ENCODE results near the gene RCL1. TPM values are rescaled to one million over a fixed set of nuclear protein-coding genes. Genes with fewer than 3 reads are reported as not detected.
A peak's percentile ranks its signal among the peaks of the same experiment; 100 is the strongest.

RCL1 gene
- total RNA-seq, 1 experiment from 2014 or later = 27.0 TPM

DNA sequence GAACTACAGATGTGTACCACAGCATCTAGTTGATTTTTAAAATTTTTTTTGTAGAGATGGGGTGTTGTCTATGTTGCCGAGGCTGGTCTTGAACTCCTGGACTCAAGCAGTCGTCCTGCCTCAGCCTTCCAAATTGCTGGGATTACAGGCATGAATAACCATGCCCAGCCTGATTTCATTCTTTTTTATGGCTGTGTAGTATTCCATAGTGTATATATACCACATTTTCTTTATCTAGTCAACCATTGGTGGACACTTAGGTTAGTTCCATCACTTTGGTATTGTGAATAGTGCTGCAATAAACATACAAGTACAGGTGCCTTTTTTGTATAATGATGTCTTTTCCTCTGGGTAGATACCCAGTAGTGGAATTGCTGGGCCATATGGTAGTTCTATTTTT lies 3.8 kb downstream of the RCL1 start:
- no peak overlapping the region for H3K27ac ChIP-seq
- H3K27me3 ChIP-seq = no peaks in the 10 kb centered on the region
- no peak for DNase-seq
- H3K9me3 ChIP-seq (replicated peaks) = no peaks in the 10 kb centered on the region
- no peaks in the 10 kb centered on the region for H3K4me1 ChIP-seq
- H3K4me3 ChIP-seq = no peak overlapping the region
- H3K36me3 ChIP-seq = no peaks in the 10 kb centered on the region

DNA sequence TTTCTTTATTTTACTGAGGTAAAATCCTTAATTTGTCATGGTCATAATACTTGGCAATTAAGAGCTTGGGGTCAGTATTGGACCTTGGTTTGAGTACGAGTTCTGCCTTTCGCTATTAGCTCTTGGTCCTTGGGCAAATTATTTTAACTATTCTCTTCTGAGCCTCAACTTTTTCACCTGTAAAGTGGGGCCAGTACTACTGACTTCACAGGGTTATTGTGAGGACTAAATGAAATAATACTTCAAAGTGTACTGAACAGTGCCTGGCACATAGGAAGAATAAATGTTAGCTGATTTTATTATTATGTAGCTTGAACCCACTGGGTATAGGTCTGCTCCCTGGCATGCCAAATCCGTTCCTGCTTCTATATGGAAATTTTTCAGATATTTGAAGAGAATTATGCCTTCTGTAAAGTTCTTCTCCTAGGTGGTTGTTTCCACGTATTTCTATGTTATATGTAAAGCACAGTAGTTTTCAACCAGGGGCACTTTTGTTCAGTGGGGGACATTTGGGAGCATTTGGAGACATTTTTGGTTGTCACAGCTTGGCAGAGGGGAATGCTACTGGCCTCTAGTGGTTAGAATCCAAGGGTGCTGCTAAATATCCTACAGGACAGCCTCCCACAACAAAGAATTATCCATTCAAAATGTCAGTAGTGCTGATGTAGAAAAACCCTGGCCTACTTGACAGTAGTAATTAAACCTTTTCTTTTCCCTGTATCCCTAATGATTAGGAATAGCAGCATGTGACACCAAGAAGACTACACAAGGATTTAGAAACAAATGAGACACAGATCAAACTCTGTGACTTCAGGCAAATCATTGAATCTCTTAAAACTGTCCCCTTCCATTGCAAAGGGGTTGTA lies 4.5 kb downstream of the RCL1 start:
- no peak overlapping the region for H3K4me3 ChIP-seq
- no peaks in the 10 kb centered on the region for H3K36me3 ChIP-seq
- no peaks in the 10 kb centered on the region for H3K4me1 ChIP-seq
- H3K9me3 ChIP-seq (replicated peaks) = no peaks in the 10 kb centered on the region
- peak; percentile 17 to 48 for DNase-seq
- no peak overlapping the region for H3K27ac ChIP-seq
- no peaks in the 10 kb centered on the region for H3K27me3 ChIP-seq

DNA sequence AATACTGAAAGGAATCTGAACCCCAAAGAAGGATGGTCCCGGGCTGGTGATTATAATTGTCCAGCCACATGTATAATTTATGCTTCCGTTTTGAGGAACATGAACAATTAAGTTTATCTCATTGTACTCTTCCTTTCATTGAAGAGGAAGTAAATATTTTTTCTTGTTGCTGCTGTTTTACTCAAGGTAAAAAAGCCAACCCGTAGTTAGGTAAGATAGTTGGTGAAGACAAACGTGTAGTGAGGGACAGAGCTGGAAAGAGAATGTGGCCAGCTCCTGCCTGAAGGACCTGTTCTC lies 5.1 kb downstream of the RCL1 start:
- no peaks in the 10 kb centered on the region for H3K9me3 ChIP-seq (replicated peaks)
- H3K4me3 ChIP-seq = no peak overlapping the region
- no peaks in the 10 kb centered on the region for H3K27me3 ChIP-seq
- no peak overlapping the region for H3K27ac ChIP-seq
- H3K4me1 ChIP-seq = no peaks in the 10 kb centered on the region
- no peak for DNase-seq
- H3K36me3 ChIP-seq = no peaks in the 10 kb centered on the region

DNA sequence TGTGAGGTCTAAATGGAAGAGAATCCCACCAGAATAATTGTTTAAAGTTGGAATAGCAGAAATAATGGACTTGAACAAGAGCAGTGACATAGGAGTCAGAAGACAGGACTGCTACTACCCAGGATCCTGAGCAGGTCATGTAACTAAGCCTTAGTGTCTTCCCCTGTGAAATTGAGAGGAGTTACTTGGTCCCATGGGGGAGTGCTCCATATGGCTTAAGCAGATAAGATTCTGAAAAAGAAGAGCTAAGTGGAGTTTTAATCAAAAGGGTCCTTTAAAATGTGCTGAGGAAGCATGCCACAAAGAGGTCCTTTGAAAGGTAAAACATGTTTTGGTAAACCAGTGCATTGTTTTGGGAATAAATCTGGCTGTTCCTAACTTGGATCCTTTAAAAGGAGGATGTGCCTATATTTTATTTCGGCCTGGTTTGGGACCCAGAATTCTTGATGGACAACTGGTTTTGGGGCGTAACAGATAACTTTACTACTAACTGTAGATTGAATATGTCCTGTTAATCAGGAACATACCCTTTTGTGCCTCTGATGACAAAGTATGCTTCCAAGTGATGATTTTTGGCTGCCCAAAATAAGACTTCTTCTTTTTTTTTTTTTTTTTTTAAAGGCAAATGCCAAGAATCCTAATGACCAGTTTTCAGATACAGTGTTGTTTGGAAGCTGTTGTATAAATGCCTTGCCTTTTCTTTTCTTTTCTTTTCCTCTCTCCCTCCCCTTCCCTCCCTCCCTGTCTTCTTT lies 5.7 kb downstream of the RCL1 start:
- DNase-seq = no peak
- no peaks in the 10 kb centered on the region for H3K4me1 ChIP-seq
- no peaks in the 10 kb centered on the region for H3K27me3 ChIP-seq
- H3K36me3 ChIP-seq = no peaks in the 10 kb centered on the region; the same call in 1 of the 2 replicates
- H3K27ac ChIP-seq = no peak overlapping the region
- H3K4me3 ChIP-seq = no peak overlapping the region
- no peaks in the 10 kb centered on the region for H3K9me3 ChIP-seq (replicated peaks)

DNA sequence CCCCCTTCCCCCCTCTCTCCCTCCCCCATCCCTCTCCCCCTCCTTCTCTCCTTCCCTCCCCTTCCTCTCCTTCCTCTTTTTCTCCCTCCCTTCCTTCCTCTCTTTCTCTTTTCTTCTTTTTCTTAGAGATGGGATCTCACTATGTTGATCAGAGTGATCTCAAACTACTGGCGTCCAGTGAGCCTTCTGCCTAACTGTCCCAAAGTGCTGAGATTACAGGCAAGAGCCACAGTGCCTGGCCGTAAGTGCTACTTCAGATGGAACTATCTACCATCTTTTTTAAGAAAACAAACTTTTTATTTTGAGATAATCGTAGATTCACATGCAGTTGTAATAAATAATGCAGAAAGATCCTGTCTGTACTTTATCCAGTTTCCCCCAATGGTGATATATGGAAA lies 6.3 kb downstream of the RCL1 start:
- no peaks in the 10 kb centered on the region; the same call in 1 of the 2 replicates for H3K36me3 ChIP-seq
- H3K9me3 ChIP-seq (replicated peaks) = no peaks in the 10 kb centered on the region
- no peak overlapping the region for H3K27ac ChIP-seq
- H3K27me3 ChIP-seq = no peaks in the 10 kb centered on the region
- no peak overlapping the region for H3K4me3 ChIP-seq
- DNase-seq = no peak
- H3K4me1 ChIP-seq = no peaks in the 10 kb centered on the region

DNA sequence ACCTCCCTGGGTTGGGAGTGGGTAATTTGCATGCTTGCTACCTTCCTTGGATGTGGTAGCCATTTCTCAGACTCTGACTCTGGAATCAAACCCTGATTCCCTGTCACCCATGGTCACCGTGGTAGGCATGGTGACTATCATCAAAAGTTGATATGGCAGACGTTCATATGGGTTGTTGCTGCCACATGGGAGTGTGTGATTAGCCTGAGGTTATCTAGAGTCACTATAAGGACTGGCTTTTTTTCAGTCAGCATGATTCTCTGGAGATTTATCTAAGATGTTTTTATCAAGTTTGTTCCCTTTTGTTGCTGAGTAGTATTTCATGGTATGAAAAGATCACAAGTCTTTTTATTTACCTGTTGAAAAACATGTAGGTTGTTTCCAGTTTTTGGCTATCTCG lies 7.0 kb downstream of the RCL1 start:
- H3K9me3 ChIP-seq (replicated peaks) = no peaks in the 10 kb centered on the region
- no peak for DNase-seq
- H3K4me3 ChIP-seq = no peak overlapping the region
- no peaks in the 10 kb centered on the region for H3K27me3 ChIP-seq
- no peaks in the 10 kb centered on the region; the same call in 1 of the 2 replicates for H3K36me3 ChIP-seq
- no peak overlapping the region for H3K27ac ChIP-seq
- no peaks in the 10 kb centered on the region for H3K4me1 ChIP-seq

DNA sequence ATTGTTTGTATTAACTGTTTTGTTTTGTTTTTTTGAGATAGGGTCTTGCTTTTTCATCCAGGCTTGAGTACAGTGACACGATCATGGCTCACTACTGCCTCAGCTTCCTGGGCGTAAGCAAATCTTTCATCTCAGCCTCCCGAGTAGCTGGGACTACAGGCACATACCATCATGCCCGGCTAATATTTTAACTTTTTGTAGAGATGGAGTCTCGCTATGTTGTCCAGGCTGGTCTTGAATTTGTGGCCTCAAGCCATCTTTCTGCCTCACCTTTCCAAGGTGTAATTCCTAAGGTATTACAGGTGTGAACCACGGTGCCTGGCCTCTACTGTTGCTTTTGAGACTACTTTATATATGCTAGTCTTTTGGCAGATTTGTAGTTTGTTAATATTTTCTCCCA lies 8.4 kb downstream of the RCL1 start:
- DNase-seq = no peak
- no peaks in the 10 kb centered on the region; the same call in 1 of the 2 replicates for H3K36me3 ChIP-seq
- H3K27ac ChIP-seq = no peak overlapping the region
- H3K9me3 ChIP-seq (replicated peaks) = no peaks in the 10 kb centered on the region
- H3K4me3 ChIP-seq = no peak overlapping the region
- H3K4me1 ChIP-seq = no peaks in the 10 kb centered on the region
- H3K27me3 ChIP-seq = no peaks in the 10 kb centered on the region

DNA sequence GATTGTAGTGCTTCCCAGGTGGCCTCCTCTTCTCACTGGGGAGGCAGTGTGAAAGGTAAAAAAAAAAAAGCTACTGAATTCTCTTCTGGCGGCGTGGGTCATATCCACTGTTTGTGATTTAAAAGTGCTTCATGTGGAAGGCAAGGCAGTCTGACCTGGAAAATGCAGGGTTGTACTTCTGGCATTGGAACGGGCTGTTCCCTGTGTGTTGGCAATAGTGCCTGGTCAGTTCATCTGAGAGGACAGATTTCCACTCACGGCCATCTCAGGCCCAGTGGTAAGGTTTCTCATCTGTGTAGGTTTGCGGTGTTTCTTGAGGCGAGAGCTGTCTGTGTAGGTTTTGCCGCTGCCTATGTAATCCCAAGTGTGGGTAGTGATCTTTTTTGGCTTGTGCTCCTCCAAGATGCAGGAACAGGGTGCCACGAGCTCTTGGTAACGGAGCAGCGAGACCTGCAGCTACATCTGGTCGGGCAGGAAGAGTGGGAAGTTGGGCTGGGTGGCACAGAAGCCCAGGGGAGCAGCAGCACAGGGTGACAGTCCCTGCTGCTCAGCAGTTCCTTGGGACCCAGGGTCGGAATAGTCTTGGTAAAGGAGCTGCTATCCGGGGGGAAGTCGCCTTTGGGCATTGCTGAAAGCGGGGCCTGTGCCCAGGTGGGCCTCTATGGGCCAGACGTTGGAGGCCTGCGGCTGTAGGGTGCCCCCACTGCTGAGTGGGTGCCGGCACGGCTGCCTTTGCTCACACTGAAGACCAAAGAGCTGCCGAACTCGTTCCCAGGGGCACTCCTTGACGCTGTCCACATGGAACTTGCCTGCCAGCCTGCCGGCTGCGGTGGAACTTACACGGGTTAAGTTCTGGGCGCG lies 11.2 kb downstream of the RCL1 start:
- Histone ChIP-seq H3K27ac (no peak overlapping the region), H3K4me3 (no peak overlapping the region), H3K27me3 (no peaks in the 10 kb centered on the region), H3K4me1 (no peaks in the 10 kb centered on the region), H3K36me3 (no peaks in the 10 kb centered on the region; the same call in 1 of the 2 replicates), H3K9me3 (replicated peaks) (no peaks in the 10 kb centered on the region)
- DNase-seq = no peak

DNA sequence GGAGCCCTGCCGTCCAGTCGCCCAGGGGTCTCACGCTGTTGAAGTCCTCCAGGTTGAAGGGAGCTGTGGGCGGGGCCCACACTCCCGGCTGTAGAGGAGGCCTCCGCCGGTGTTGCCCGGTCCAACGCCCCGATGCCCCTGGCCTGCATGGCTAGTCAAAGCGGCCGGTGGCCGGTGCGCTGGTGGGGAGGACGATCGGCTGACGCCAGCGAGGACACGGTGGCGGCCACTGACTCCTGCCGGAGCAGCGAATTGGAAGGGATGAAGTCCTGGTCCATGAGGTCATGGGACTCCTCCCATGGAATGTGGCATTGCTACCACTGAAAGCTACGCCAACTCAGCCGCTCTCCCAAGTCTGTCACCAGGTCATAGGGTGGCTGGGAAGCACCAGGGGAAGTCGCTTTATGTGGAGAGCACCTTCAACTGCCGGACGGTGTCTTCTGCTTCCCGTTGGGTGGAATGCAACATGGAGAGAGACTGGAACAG lies 11.8 kb downstream of the RCL1 start:
- DNase-seq = no peak
- Histone ChIP-seq H3K4me3 (no peak overlapping the region), H3K27me3 (no peaks in the 10 kb centered on the region), H3K9me3 (replicated peaks) (no peaks in the 10 kb centered on the region), H3K27ac (no peak overlapping the region), H3K36me3 (no peaks in the 10 kb centered on the region; the same call in 1 of the 2 replicates), H3K4me1 (no peaks in the 10 kb centered on the region)

DNA sequence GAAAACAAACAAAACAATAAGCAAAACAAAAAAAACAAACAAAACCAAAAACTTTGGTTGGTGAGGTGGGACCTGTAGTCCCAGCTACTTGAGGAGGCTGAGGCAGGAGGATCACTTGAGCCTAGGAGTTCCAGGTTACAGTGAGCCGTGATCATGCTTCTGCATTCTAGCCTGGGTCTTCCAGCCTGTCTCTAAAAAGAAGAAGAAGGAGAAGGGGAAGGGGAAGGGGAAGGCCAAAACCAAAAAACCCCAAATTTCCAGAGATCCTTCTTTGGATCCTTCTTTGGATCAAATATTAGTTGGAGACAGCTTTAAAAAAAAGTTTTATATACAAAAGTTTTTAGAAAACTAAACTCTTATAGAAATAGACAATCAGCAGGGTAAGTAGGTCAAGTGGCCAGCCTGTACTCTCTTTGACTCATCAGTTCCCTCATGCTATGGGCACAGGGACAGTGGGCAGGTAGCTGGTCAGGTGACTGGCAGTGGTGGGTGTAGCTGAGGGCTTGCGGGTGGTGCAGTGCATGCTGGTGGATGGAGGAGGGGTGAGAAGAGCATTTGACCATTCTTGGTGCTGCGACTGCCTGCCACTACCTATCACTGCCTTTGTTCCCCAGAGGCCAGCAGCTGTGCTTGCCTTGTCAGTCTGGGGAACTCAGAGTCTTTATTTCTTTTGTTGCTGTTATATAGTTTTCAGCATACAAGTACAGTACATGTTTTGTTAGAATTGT lies 12.6 kb downstream of the RCL1 start:
- H3K27ac ChIP-seq = no peak overlapping the region
- H3K27me3 ChIP-seq = no peaks in the 10 kb centered on the region
- no peaks in the 10 kb centered on the region; the same call in 1 of the 2 replicates for H3K36me3 ChIP-seq
- no peak overlapping the region for H3K4me3 ChIP-seq
- H3K9me3 ChIP-seq (replicated peaks) = no peaks in the 10 kb centered on the region
- no peak for DNase-seq
- H3K4me1 ChIP-seq = no peaks in the 10 kb centered on the region

DNA sequence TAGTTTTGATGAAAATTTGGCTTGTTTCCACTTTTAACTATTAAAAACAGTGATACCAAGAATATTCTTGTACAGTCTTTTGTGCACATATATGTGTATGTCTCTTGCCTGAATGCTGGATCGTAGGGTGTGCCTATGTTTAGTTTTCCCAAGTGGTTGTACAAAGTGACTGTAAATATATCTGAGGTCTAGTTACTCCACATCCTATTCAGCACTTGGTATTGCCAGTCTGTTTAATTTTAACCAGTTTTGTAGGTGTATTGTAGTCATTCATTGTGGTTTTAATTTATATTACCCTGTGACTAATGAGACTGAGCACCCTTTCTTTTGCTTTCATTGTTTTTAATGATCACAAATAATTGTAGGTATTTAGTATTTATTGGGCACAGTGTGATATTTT lies 17.8 kb downstream of the RCL1 start:
- Histone ChIP-seq H3K9me3 (replicated peaks) (no peaks in the 10 kb centered on the region), H3K27ac (no peak overlapping the region), H3K4me1 (no peaks in the 10 kb centered on the region), H3K27me3 (no peaks in the 10 kb centered on the region), H3K36me3 (no peaks in the 10 kb centered on the region), H3K4me3 (no peak overlapping the region)
- no peak for DNase-seq

DNA sequence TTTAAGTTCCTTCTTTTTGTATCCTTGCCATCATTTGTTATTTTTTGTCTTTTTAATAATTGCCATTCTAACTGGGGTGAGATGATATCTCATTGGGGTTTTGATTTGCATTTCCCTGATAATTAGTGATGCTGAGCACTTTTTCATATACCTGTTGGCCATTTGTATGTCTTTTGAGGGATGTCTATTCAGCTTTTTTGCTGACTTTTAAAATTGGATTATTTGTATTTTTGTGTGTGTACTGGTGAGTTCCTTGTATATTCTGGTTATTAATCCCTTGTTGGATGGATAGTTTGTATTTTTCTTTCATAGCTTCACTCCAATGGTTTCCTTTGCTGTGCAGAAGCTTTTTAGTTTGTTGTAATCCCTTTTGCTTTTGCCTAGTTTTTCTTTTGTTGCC lies 19.1 kb downstream of the RCL1 start:
- H3K36me3 ChIP-seq = no peaks in the 10 kb centered on the region
- no peaks in the 10 kb centered on the region for H3K9me3 ChIP-seq (replicated peaks)
- H3K4me3 ChIP-seq = no peak overlapping the region
- no peak overlapping the region for H3K27ac ChIP-seq
- H3K27me3 ChIP-seq = no peaks in the 10 kb centered on the region
- no peak for DNase-seq
- H3K4me1 ChIP-seq = no peaks in the 10 kb centered on the region

DNA sequence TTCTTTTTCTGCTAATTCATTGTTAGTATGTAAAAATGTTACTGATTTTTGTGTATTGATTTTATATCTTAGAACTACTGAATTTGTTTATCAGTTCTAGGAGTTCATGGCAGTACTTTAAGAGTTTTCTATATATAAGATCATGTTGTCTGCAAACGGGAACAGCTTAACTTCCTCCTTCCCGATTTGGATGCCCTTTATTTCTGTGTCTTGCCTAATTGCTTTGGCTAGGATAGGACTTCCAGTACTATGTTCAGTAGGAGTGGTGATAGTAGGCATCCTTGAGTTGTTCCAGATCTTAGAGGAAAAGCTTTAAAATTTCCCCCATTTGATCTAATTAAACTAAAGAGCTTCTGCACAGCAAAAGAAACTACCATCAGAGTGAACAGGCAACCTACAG lies 20.1 kb downstream of the RCL1 start:
- H3K27ac ChIP-seq = no peak overlapping the region
- no peak for DNase-seq
- H3K4me1 ChIP-seq = no peaks in the 10 kb centered on the region
- no peak overlapping the region for H3K4me3 ChIP-seq
- H3K36me3 ChIP-seq = no peaks in the 10 kb centered on the region
- no peaks in the 10 kb centered on the region for H3K27me3 ChIP-seq
- no peaks in the 10 kb centered on the region for H3K9me3 ChIP-seq (replicated peaks)

DNA sequence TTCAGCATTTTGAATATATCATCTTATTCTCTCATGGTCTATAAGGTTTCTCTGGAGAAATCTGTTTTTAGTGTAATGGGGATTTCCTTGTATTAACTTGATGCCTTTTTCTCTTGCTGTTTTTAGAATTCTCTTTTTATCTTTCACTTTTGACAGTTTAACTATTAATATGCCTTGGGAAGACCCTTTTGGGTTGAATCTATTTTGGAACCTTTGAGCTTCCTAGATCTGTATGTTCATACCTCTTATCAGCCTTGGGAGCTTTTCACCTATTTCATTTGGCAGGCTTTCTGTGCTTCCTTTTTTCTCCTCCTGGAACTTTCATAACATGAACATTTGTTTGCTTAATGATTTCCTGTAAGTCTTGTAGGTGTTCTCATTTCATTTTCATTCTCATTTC lies 22.2 kb downstream of the RCL1 start:
- DNase-seq = no peak
- H3K36me3 ChIP-seq = no peaks in the 10 kb centered on the region
- H3K4me1 ChIP-seq = no peaks in the 10 kb centered on the region
- H3K27ac ChIP-seq = no peak overlapping the region
- no peak overlapping the region for H3K4me3 ChIP-seq
- H3K27me3 ChIP-seq = no peaks in the 10 kb centered on the region
- no peaks in the 10 kb centered on the region for H3K9me3 ChIP-seq (replicated peaks)

Measured in SJCRH30 (cell line).